ENCODE results near the gene CUL3. TPM values are rescaled to one million over a fixed set of nuclear protein-coding genes. Genes with fewer than 3 reads are reported as not detected.
"Not testable (repeated sequence)": the region's sequence is repeated elsewhere in the genome, so short reads cannot be mapped to it uniquely, and the experiment has no call there.

Gene CUL3
- total RNA-seq, 1 experiment from 2014 or later, result 104 TPM

DNA sequence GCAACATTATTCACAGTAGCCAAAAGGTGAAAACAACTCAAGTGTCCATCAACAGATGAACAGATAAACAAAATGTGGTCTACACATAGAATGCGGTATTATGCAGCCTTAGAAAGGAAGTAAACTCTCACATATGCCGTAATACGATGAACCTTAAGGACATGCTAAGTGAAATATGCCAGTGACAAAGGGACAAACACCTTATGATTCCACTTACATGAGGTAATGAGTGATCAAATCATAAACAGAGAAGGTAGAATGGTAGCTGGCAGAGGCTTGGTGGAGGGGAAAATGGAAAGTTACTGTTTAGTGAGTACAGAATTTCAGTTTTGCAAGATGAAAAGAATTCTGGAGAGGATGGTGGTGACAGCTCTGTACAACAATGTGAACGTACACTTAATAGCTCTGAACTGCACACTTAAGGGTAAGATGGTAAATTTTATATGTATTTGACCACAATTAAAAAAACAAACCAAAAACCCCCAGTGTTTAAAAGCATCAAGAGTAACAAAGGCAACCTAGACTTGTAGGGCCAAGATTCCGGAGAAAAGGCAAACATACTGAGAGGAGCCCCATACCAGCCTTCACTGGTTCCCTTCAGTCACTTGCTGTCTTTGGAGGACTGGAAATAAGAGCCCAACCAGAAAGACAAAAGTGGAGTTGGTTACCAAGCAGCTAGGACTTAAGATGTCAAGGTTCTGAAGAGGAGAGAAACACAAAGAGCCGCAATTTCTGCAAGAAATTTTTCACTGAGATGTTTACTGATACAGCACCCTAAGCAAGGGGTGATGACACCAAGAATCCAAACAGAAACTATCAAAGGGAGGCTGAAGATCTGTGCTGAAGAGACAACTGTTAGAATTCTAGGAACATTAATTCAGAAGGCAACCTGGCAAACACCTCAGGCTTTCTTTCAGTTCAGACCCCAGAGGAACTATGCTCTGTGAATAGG, 61.3 kb downstream of the CUL3 start:
- POLR2A ChIA-PET, result interaction anchor here (0.6 to 0.7 kb wide), 3 partner anchors 13 to 1281 kb away, joined by 3 to 4 read pairs (median 3); no protein-coding TSS in a partner anchor
- ATAC-seq (peak; percentile 46; the same call in 1 of the 2 replicates), DNase-seq (ENCODE audit: low read depth, low spot score) (no peak)
- 0 out of 2 replicates have a peak, but pooled peaks have one; percentile 14 for TF ChIP-seq POLR2AphosphoS5 (IDR thresholded peaks at IDR 0.05; ENCODE audit: low read depth, low read length)
- no peak for TF ChIP-seq TCF7L2 (IDR thresholded peaks at IDR 0.05; ENCODE audit: low read depth, low read length)
- TF ChIP-seq, protein P1, sequence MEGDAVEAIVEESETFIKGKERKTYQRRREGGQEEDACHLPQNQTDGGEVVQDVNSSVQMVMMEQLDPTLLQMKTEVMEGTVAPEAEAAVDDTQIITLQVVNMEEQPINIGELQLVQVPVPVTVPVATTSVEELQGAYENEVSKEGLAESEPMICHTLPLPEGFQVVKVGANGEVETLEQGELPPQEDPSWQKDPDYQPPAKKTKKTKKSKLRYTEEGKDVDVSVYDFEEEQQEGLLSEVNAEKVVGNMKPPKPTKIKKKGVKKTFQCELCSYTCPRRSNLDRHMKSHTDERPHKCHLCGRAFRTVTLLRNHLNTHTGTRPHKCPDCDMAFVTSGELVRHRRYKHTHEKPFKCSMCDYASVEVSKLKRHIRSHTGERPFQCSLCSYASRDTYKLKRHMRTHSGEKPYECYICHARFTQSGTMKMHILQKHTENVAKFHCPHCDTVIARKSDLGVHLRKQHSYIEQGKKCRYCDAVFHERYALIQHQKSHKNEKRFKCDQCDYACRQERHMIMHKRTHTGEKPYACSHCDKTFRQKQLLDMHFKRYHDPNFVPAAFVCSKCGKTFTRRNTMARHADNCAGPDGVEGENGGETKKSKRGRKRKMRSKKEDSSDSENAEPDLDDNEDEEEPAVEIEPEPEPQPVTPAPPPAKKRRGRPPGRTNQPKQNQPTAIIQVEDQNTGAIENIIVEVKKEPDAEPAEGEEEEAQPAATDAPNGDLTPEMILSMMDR (IDR thresholded peaks at IDR 0.05), result no peak
- no peak for TF ChIP-seq SIN3A (IDR thresholded peaks at IDR 0.05; ENCODE audit: borderline replicate concordance, insufficient read depth, low read depth, low read length)
- no peak overlapping the region for H3K4me3 ChIP-seq (ENCODE audit: low read depth in 2 of 2, low read length in 2 of 2)
- in situ Hi-C loops (cut with HindIII; ENCODE audit: low pct_unique_long_range_greater_than_20kb, low sequenced_read_pairs), result no loop called here
- H3K9me3 ChIP-seq (ENCODE audit: control insufficient read depth, insufficient read depth, low read depth, low read length), result no peaks in the 10 kb centered on the region
- BruUV-seq (replicated peaks), result no TSS peak
- peaks cover 31% of the 10 kb centered on the region for H3K4me1 ChIP-seq (ENCODE audit: control insufficient read depth, insufficient read depth, low read length)
- peak overlapping the region; percentile 39; the same call in 1 of the 2 replicates for H3K27ac ChIP-seq (ENCODE audit: low read length)
- no peaks in the 10 kb centered on the region for H3K27me3 ChIP-seq (ENCODE audit: control insufficient read depth, insufficient read depth, low read length)
- no peaks in the 10 kb centered on the region for H3K36me3 ChIP-seq (ENCODE audit: control insufficient read depth, insufficient read depth, low read length)
- CTCF ChIA-PET, result no interaction called here
- intact Hi-C loops (cut with micrococcal nuclease; ENCODE audit: unreplicated experiment), result no loop called here

- H3K9me3 ChIP-seq (ENCODE audit: control insufficient read depth, insufficient read depth, low read depth, low read length); BruUV-seq (replicated peaks); H3K36me3 ChIP-seq (ENCODE audit: control insufficient read depth, insufficient read depth, low read length); ATAC-seq; intact Hi-C loops (cut with micrococcal nuclease; ENCODE audit: unreplicated experiment); CTCF ChIA-PET; H3K27me3 ChIP-seq (ENCODE audit: control insufficient read depth, insufficient read depth, low read length); H3K4me3 ChIP-seq (ENCODE audit: low read depth in 2 of 2, low read length in 2 of 2); DNase-seq (ENCODE audit: low read depth, low spot score); POLR2A ChIA-PET; H3K27ac ChIP-seq (ENCODE audit: low read length); in situ Hi-C loops (cut with HindIII; ENCODE audit: low pct_unique_long_range_greater_than_20kb, low sequenced_read_pairs): not testable (repeated sequence)
- H3K4me1 ChIP-seq (ENCODE audit: control insufficient read depth, insufficient read depth, low read length), result peaks cover 31% of the 10 kb centered on the region
Measured at GRCh38 chr2:224522483-224522882, 62.7 kb downstream of the CUL3 start.

DNA sequence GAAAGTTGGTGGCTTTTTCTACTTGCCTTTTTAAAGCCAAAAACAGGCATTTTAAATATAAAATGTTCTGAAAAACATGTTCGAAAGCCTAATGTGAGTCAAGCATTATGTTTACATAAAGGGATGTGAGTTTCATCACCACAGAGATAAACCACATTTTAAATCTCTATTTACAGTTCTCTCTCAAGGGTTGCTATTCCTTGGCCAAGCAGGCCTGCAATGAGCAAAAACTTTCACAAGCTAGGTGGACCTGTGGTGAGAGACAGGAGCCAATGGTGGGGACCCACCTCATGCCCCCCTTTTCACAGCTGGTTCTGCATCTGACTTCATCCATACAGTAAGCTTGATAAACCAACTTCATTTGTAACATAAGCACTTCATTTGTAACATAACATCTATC, 65.1 kb downstream of the CUL3 start:
- H3K4me3 ChIP-seq (ENCODE audit: low read depth in 2 of 2, low read length in 2 of 2), result no peak overlapping the region
- H3K4me1 ChIP-seq (ENCODE audit: control insufficient read depth, insufficient read depth, low read length), result peaks cover 21% of the 10 kb centered on the region
- ATAC-seq, result no peak
- no peak overlapping the region for H3K27ac ChIP-seq (ENCODE audit: low read length)
- CTCF ChIA-PET, result no interaction called here
- in situ Hi-C loops (cut with HindIII; ENCODE audit: low pct_unique_long_range_greater_than_20kb, low sequenced_read_pairs), result no loop called here
- no peaks in the 10 kb centered on the region for H3K36me3 ChIP-seq (ENCODE audit: control insufficient read depth, insufficient read depth, low read length)
- no peaks in the 10 kb centered on the region for H3K9me3 ChIP-seq (ENCODE audit: control insufficient read depth, insufficient read depth, low read depth, low read length)
- TF ChIP-seq, protein P1 (IDR thresholded peaks at IDR 0.05), result no peak
- TF ChIP-seq, protein P2, sequence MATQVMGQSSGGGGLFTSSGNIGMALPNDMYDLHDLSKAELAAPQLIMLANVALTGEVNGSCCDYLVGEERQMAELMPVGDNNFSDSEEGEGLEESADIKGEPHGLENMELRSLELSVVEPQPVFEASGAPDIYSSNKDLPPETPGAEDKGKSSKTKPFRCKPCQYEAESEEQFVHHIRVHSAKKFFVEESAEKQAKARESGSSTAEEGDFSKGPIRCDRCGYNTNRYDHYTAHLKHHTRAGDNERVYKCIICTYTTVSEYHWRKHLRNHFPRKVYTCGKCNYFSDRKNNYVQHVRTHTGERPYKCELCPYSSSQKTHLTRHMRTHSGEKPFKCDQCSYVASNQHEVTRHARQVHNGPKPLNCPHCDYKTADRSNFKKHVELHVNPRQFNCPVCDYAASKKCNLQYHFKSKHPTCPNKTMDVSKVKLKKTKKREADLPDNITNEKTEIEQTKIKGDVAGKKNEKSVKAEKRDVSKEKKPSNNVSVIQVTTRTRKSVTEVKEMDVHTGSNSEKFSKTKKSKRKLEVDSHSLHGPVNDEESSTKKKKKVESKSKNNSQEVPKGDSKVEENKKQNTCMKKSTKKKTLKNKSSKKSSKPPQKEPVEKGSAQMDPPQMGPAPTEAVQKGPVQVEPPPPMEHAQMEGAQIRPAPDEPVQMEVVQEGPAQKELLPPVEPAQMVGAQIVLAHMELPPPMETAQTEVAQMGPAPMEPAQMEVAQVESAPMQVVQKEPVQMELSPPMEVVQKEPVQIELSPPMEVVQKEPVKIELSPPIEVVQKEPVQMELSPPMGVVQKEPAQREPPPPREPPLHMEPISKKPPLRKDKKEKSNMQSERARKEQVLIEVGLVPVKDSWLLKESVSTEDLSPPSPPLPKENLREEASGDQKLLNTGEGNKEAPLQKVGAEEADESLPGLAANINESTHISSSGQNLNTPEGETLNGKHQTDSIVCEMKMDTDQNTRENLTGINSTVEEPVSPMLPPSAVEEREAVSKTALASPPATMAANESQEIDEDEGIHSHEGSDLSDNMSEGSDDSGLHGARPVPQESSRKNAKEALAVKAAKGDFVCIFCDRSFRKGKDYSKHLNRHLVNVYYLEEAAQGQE (IDR thresholded peaks at IDR 0.05; ENCODE audit: insufficient read depth in 1 of 2, low read depth in 2 of 2, low read length in 1 of 2), result no peak
- no peak for TF ChIP-seq SIN3A (IDR thresholded peaks at IDR 0.05; ENCODE audit: borderline replicate concordance, insufficient read depth, low read depth, low read length)
- TF ChIP-seq POLR2AphosphoS5 (IDR thresholded peaks at IDR 0.05; ENCODE audit: low read depth, low read length), result no peak
- TF ChIP-seq TCF7L2 (IDR thresholded peaks at IDR 0.05; ENCODE audit: low read depth, low read length), result no peak
- no peak for DNase-seq (ENCODE audit: low read depth, low spot score)
- H3K27me3 ChIP-seq (ENCODE audit: control insufficient read depth, insufficient read depth, low read length), result no peaks in the 10 kb centered on the region
- intact Hi-C loops (cut with micrococcal nuclease; ENCODE audit: unreplicated experiment), result no loop called here
- POLR2A ChIA-PET, result no interaction called here
- BruUV-seq (replicated peaks), result no TSS peak
